ENCODE measurements around the gene AOAH.
A peak's percentile ranks its signal among the peaks of the same experiment; 100 is the strongest.

Gene AOAH

DNA sequence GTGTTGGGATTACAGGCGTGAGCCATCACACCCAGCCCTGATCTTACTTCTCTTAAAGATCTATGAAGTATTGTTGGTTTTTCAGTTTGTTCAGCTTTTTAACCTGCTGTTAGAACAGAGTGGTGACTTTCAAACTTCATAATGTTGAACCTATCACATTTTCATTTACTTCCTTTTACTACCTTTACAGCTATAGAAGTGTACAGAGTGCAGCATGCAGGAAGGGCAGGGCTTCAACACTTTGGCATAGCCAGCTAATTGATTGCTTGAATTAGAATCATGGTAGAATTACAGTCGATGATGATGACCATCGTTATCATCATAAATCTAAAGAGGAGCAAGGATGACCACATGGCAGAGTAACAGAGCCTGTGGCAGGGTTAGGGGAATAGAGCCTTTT is 55.5 kb downstream of the AOAH start:
- Histone ChIP-seq H3K4me1 (ENCODE audit: control insufficient read depth, insufficient read depth, low read length) (no peaks in the 10 kb centered on the region), H3K9ac (ENCODE audit: low read length) (no peak overlapping the region)

DNA sequence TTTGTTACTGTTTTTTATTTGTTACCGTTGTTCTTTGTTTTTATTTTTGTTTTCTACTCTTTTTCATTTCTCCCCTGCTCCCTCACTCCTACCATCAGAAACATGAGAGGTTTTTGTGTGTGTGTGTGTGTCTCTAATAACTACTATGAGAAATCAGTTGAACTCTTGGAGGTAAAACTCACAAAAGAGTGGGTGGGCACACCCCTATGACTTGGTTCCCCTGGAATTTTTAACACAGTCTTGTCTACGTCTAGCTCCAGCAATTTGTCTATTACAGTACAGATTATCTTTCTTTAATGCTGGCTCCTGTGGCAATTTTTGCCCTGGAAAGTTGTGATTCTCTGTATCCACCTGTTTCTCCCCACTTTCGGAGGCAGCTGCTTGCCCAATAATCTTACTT is 56.2 kb downstream of the AOAH start:
- no peaks in the 10 kb centered on the region for H3K4me1 ChIP-seq (ENCODE audit: control insufficient read depth, insufficient read depth, low read length)
- DNase-seq (ENCODE audit: low read depth): no peak
- H3K9ac ChIP-seq (ENCODE audit: low read length): no peak overlapping the region
- H3K9me3 ChIP-seq (ENCODE audit: control insufficient read depth, low read length): no peaks in the 10 kb centered on the region
- peaks cover 10% of the 10 kb centered on the region for H3K27me3 ChIP-seq (replicated peaks; ENCODE audit: control insufficient read depth, insufficient read depth, low read length)
- H3K4me3 ChIP-seq (ENCODE audit: low read length): no peak overlapping the region
- H3K36me3 ChIP-seq (ENCODE audit: control insufficient read depth, insufficient read depth, low read length, severe bottlenecking): no peaks in the 10 kb centered on the region

More for the DNA sequence above, 55.5 kb downstream of the AOAH start:
- Histone ChIP-seq H3K36me3 (ENCODE audit: control insufficient read depth, insufficient read depth, low read length, severe bottlenecking) (no peaks in the 10 kb centered on the region), H3K27me3 (replicated peaks; ENCODE audit: control insufficient read depth, insufficient read depth, low read length) (peaks cover 10% of the 10 kb centered on the region), H3K4me3 (ENCODE audit: low read length) (no peak overlapping the region), H3K9me3 (ENCODE audit: control insufficient read depth, low read length) (no peaks in the 10 kb centered on the region)
- no peak for DNase-seq (ENCODE audit: low read depth)

DNA sequence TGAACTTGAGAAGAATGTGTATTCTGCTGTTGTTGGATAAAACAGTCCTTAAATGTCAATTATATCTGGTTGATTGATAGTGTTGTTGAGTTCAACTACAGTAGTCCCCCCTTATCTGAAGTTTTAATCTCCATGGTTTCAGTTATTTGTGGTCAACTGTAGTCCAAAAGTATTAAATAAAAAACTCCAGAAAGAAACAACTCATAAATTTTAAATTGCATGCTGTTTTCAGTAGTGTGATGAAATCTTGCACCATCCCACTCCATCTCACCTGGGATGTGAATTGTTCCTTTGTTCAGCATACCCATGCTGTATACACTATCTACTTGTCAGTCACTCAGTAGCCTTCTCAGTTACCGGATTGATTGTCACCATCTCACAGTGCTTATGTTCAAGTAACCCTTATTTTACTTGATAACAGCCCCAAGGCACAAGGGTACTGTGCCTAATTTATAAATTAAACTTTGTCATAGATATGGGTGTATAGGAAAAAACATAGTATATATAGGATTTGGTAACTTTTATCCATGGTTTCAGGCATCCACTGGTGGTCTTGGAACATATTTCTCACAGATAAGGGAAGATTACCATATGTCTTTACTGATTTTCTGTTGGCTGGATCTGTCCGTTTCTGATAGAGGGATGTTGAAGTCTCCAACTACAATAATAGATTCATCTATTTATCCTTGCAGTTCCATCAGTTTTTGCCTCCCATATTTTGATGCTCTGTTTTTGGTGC is 57.1 kb downstream of the AOAH start:
- no peak for DNase-seq (ENCODE audit: low read depth)
- no peaks in the 10 kb centered on the region for H3K4me1 ChIP-seq (ENCODE audit: control insufficient read depth, insufficient read depth, low read length)
- H3K36me3 ChIP-seq (ENCODE audit: control insufficient read depth, insufficient read depth, low read length, severe bottlenecking): no peaks in the 10 kb centered on the region
- no peaks in the 10 kb centered on the region for H3K9me3 ChIP-seq (ENCODE audit: control insufficient read depth, low read length)
- no peak overlapping the region for H3K4me3 ChIP-seq (ENCODE audit: low read length)
- peaks cover 10% of the 10 kb centered on the region for H3K27me3 ChIP-seq (replicated peaks; ENCODE audit: control insufficient read depth, insufficient read depth, low read length)
- no peak overlapping the region for H3K9ac ChIP-seq (ENCODE audit: low read length)

DNA sequence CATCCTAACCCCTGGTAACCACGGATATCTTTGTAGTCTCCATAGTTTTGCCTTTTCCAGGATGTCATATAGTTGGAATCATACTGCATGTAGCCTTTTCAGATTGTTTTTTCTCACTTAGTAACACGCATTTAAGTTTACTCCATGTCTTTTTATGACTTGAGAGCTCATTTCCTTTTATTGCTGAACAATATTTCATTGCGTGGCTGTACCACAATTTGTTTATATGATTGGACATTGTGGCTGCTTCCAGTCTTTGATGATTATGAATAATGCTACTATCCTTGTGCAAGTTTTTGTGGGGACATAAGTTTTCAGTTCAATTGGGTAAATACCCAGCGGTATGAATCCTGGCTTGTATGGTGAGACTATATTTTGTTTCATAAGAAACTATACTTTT is 60.8 kb downstream of the AOAH start:
- no peak overlapping the region for H3K4me3 ChIP-seq (ENCODE audit: low read length)
- no peaks in the 10 kb centered on the region for H3K9me3 ChIP-seq (ENCODE audit: control insufficient read depth, low read length)
- no peak for DNase-seq (ENCODE audit: low read depth)
- H3K36me3 ChIP-seq (ENCODE audit: control insufficient read depth, insufficient read depth, low read length, severe bottlenecking): no peaks in the 10 kb centered on the region
- H3K27me3 ChIP-seq (replicated peaks; ENCODE audit: control insufficient read depth, insufficient read depth, low read length): no peaks in the 10 kb centered on the region
- no peak overlapping the region for H3K9ac ChIP-seq (ENCODE audit: low read length)
- H3K4me1 ChIP-seq (ENCODE audit: control insufficient read depth, insufficient read depth, low read length): peaks cover 11% of the 10 kb centered on the region

DNA sequence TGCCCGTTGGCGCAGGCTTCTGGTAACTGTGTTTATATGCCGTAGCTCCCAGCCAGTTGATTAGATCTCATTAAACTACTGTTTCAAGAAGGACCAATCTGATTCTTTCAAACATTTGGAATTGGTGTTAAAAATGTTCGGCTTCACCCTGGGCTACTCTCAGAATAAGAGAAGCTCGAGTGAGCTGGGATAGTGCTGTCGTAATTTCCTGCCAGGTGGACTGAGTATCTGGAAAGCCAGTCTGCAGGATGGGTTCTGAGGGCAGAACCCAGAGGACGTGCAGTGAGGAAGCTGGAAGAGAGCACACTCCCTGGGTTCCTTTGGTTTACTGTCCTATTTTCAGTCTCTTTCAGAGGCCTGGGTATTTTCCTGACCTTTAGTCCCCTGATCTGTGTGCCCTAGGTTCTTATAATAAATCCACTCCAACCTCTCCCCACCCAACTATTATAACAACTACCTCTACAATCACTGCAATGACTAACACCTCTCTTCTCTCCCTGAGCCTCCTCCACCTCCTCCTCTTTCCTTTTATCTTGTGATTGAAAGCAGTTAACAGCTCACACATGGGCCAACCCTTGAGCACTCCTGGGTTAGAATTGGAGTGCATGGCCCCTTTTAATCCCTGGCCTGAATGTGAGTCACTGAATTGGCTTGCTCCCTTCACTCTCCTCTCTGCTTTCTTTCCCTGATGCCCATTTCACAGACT is 63.0 kb downstream of the AOAH start:
- H3K4me1 ChIP-seq (ENCODE audit: control insufficient read depth, insufficient read depth, low read length): peaks cover 21% of the 10 kb centered on the region
- DNase-seq (ENCODE audit: low read depth): no peak

DNA sequence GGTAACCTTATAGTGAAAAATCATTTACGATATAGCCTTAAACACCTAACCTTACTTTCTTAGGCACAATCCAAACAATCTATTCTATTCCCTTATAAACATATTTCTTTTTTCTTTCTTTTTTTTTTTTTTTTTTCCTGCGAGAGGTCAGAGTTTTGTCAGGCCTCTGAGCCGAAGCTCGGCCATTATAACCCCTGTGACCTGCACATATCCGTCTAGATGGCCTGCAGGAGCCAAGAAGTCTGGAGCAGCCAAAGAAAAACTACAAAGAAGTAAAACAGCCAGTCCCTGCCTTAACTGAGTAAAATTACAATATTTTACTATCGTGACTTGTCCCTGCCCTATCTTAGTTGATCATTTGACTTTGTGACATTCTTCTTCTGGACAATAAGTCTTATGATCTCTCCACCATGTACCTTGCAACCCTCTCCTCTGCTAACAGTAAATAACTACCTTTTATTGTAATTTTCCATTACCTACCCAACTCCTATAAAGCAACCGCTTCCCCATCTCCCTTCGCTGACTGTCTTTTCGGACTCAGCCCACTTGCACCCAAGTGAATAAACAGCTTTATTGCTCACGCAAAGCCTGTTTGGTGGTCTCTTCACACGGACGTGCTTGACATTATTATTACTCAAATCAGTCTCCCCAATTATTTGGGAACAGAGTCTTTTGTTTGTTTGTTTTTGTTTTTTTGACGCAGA is 64.5 kb downstream of the AOAH start:
- H3K36me3 ChIP-seq (ENCODE audit: control insufficient read depth, insufficient read depth, low read length, severe bottlenecking): no peaks in the 10 kb centered on the region
- H3K4me3 ChIP-seq (ENCODE audit: low read length): no peak overlapping the region
- peaks cover 21% of the 10 kb centered on the region for H3K4me1 ChIP-seq (ENCODE audit: control insufficient read depth, insufficient read depth, low read length)
- no peak overlapping the region for H3K9ac ChIP-seq (ENCODE audit: low read length)
- no peaks in the 10 kb centered on the region for H3K9me3 ChIP-seq (ENCODE audit: control insufficient read depth, low read length)
- no peak for DNase-seq (ENCODE audit: low read depth)
- peaks cover 4% of the 10 kb centered on the region for H3K27me3 ChIP-seq (replicated peaks; ENCODE audit: control insufficient read depth, insufficient read depth, low read length)

More for the DNA sequence above, 63.0 kb downstream of the AOAH start:
- H3K9ac ChIP-seq (ENCODE audit: low read length): no peak overlapping the region
- no peak overlapping the region for H3K4me3 ChIP-seq (ENCODE audit: low read length)
- no peaks in the 10 kb centered on the region for H3K9me3 ChIP-seq (ENCODE audit: control insufficient read depth, low read length)
- H3K36me3 ChIP-seq (ENCODE audit: control insufficient read depth, insufficient read depth, low read length, severe bottlenecking): no peaks in the 10 kb centered on the region
- no peaks in the 10 kb centered on the region for H3K27me3 ChIP-seq (replicated peaks; ENCODE audit: control insufficient read depth, insufficient read depth, low read length)

DNA sequence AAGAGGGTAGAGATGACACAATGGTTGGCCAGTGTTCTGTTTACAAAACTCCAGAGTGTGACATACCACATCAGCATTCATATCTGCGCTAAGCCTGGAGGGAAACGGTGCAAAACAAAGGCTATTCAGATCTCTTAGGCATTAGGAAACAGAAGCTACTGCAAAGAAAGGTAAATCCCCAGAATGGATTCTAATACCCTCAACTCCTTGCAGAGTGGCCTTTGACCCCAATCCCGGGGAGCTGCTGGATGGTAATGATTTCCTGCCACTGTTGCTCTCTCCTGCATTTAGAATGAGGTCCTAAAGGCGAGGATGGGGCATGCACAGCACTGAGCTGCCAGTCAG is 65.2 kb downstream of the AOAH start:
- Histone ChIP-seq H3K36me3 (ENCODE audit: control insufficient read depth, insufficient read depth, low read length, severe bottlenecking) (no peaks in the 10 kb centered on the region), H3K9ac (ENCODE audit: low read length) (no peak overlapping the region), H3K4me1 (ENCODE audit: control insufficient read depth, insufficient read depth, low read length) (peaks cover 21% of the 10 kb centered on the region), H3K27me3 (replicated peaks; ENCODE audit: control insufficient read depth, insufficient read depth, low read length) (peaks cover 4% of the 10 kb centered on the region), H3K4me3 (ENCODE audit: low read length) (peak overlapping the region; percentile 1), H3K9me3 (ENCODE audit: control insufficient read depth, low read length) (no peaks in the 10 kb centered on the region)
- no peak for DNase-seq (ENCODE audit: low read depth)

DNA sequence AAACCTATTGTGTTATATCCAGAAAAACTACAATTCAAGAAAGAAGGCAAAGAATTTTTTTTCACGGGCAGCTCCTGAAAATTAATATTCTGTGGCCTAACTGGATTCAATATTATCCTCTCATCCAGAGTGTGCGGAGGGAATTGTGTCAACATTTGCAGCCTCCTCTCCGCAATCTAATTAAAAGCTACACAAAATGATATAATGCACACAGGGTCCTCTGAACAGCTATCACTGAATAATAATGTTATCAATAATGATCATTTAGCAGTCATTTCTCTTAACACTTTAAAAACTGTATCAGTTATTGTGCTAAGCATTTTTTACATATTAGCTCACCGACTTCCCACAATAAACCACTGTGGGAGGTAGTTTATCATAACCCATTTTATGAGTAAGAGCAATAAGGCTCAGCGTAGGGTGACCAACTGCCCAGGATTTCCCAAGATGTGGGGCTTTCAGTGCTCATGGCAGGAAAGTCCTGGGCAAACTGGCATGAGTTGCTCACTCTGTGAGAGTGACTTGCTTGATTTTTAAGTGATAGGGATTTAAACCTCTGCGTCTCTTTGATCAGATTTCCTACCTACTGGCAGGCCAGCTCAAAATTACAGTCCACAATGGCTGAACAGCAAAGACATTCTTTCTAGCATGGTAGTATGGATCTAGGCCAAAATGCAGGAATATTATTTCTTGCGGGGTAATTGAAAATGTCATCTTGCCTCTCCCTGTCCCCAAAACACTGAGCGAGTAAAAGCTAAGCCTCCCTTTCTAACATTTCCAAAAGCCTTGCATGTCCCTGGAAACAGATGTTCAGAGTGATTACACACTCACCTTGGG is 65.7 kb downstream of the AOAH start:
- peak; percentile 59 for DNase-seq (ENCODE audit: low read depth)
- H3K9ac ChIP-seq (ENCODE audit: low read length): no peak overlapping the region
- no peaks in the 10 kb centered on the region for H3K9me3 ChIP-seq (ENCODE audit: control insufficient read depth, low read length)
- peak overlapping the region; percentile 1 for H3K4me3 ChIP-seq (ENCODE audit: low read length)
- H3K36me3 ChIP-seq (ENCODE audit: control insufficient read depth, insufficient read depth, low read length, severe bottlenecking): no peaks in the 10 kb centered on the region
- H3K27me3 ChIP-seq (replicated peaks; ENCODE audit: control insufficient read depth, insufficient read depth, low read length): peaks cover 4% of the 10 kb centered on the region
- peaks cover 22% of the 10 kb centered on the region for H3K4me1 ChIP-seq (ENCODE audit: control insufficient read depth, insufficient read depth, low read length)

DNA sequence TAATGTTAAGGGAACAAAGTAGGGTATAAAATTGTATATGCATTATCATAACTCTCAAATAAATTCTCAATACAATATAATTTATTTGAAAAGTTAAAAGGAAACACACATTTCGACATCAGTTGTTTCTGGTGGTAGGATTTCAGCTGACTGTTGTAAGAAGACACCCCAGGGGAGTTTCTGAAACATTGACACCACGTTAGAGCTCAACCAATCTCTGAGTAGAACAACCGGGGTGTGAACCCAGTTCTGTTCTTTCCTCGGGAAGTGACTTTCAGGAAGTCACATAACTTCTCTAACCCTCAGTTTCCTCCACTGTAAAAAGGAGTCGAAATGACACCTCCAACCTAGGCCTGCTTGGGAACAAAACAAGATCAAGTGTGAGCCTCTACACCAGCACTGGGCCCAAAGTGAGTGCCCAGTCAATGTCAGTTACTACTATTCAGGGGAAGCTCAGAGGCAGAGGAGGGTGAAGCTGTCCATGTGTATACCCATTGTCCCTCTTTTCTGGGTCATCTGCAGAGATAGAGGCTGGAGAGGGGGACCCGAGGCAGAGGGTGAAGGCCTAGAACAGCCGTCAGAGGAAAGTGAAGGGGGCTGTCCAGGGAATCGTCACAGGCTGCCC is 67.1 kb downstream of the AOAH start:
- Histone ChIP-seq H3K36me3 (ENCODE audit: control insufficient read depth, insufficient read depth, low read length, severe bottlenecking) (no peaks in the 10 kb centered on the region), H3K9ac (ENCODE audit: low read length) (no peak overlapping the region), H3K4me1 (ENCODE audit: control insufficient read depth, insufficient read depth, low read length) (peaks cover 27% of the 10 kb centered on the region), H3K27me3 (replicated peaks; ENCODE audit: control insufficient read depth, insufficient read depth, low read length) (peaks cover 4% of the 10 kb centered on the region), H3K9me3 (ENCODE audit: control insufficient read depth, low read length) (no peaks in the 10 kb centered on the region), H3K4me3 (ENCODE audit: low read length) (no peak overlapping the region)
- DNase-seq (ENCODE audit: low read depth): no peak

DNA sequence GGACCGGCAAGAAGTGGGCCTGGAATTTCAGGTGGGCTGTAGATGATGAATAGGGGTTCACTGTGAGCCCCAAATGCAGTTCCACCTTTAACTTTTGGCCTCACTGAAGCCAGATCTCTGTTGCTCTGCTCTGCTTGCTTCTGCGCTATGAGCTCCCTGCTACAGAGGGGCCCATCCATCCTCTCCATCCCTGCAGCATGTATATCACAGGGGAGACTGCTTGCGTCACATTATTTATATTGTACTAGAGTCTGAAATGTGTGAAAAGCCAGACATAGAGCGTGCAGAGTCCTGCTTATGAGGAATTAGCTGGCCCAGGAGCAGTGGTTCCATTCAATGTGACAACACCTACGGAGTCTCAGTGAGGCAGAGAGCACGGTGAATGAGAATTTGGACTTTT is 69.9 kb downstream of the AOAH start:
- Histone ChIP-seq H3K4me3 (ENCODE audit: low read length) (no peak overlapping the region), H3K9ac (ENCODE audit: low read length) (no peak overlapping the region), H3K27me3 (replicated peaks; ENCODE audit: control insufficient read depth, insufficient read depth, low read length) (peaks cover 7% of the 10 kb centered on the region), H3K36me3 (ENCODE audit: control insufficient read depth, insufficient read depth, low read length, severe bottlenecking) (no peaks in the 10 kb centered on the region), H3K9me3 (ENCODE audit: control insufficient read depth, low read length) (no peaks in the 10 kb centered on the region), H3K4me1 (ENCODE audit: control insufficient read depth, insufficient read depth, low read length) (peaks cover 34% of the 10 kb centered on the region)
- DNase-seq (ENCODE audit: low read depth): no peak

Data from adipocyte (in vitro differentiated cells).